Neuron (in vitro differentiated cells): Measurements from ENCODE around the gene MYH9.

Experiments used
- H2AFZ ChIP-seq: one replicate; pipeline ENCODE4 v1.6.1; 2013; ENCODE audit warnings: low read depth, mild to moderate bottlenecking, inconsistent platforms, low read length, moderate library complexity
- H3K27me3 ChIP-seq: one replicate; pipeline ENCODE4 v1.6.1; 2013; ENCODE audit warnings: low read length; ENCODE audit not compliant: insufficient read depth
- H3K36me3 ChIP-seq: one replicate; pipeline ENCODE4 v1.6.1; 2013; ENCODE audit warnings: low read length; ENCODE audit not compliant: insufficient read depth
- H3K4me1 ChIP-seq: one replicate; pipeline ENCODE4 v1.6.1; 2013; ENCODE audit warnings: low read length; ENCODE audit not compliant: insufficient read depth
- H3K4me3 ChIP-seq: 2 replicates; pipeline ENCODE4 v1.5.1; 2013; ENCODE audit warnings: mild to moderate bottlenecking, low read length, moderate library complexity
- H3K9me3 ChIP-seq: one replicate; pipeline ENCODE4 v1.6.1; 2013; ENCODE audit warnings: low read length

The MYH9 gene

GRCh38 chr22:36247955-36248354, 139.8 kb downstream of the MYH9 start:
- Histone ChIP-seq H2AFZ (no peak overlapping the region), H3K36me3 (no peaks in the 10 kb centered on the region), H3K9me3 (peaks cover 2% of the 10 kb centered on the region), H3K4me3 (no peak overlapping the region), H3K27me3 (no peaks in the 10 kb centered on the region), H3K4me1 (peaks cover 2% of the 10 kb centered on the region)

- Histone ChIP-seq H3K36me3 (no peaks in the 10 kb centered on the region), H3K9me3 (peaks cover 2% of the 10 kb centered on the region)
Observed at GRCh38 chr22:36246718-36247117, 141.0 kb downstream of the MYH9 start.

GRCh38 chr22:36245805-36246356, 141.9 kb downstream of the MYH9 start:
- no peaks in the 10 kb centered on the region for H3K36me3 ChIP-seq
- H3K4me3 ChIP-seq = no peak overlapping the region
- H3K27me3 ChIP-seq = no peaks in the 10 kb centered on the region
- no peak overlapping the region for H2AFZ ChIP-seq
- peaks cover 2% of the 10 kb centered on the region for H3K4me1 ChIP-seq
- H3K9me3 ChIP-seq = peaks cover 2% of the 10 kb centered on the region

More at GRCh38 chr22:36246718-36247117, 141.0 kb downstream of the MYH9 start:
- no peak overlapping the region for H2AFZ ChIP-seq
- no peaks in the 10 kb centered on the region for H3K27me3 ChIP-seq
- H3K4me1 ChIP-seq = peaks cover 2% of the 10 kb centered on the region
- H3K4me3 ChIP-seq = no peak overlapping the region

GRCh38 chr22:36244522-36245391, 143.0 kb downstream of the MYH9 start:
- no peaks in the 10 kb centered on the region for H3K36me3 ChIP-seq
- H3K9me3 ChIP-seq = peaks cover 2% of the 10 kb centered on the region
- no peak overlapping the region for H2AFZ ChIP-seq
- H3K4me3 ChIP-seq = no peak overlapping the region
- no peaks in the 10 kb centered on the region for H3K27me3 ChIP-seq
- H3K4me1 ChIP-seq = peaks cover 2% of the 10 kb centered on the region

GRCh38 chr22:36243986-36244385, 143.8 kb downstream of the MYH9 start:
- Histone ChIP-seq H3K27me3 (no peaks in the 10 kb centered on the region), H3K4me3 (no peak overlapping the region), H2AFZ (no peak overlapping the region), H3K4me1 (peaks cover 5% of the 10 kb centered on the region), H3K9me3 (peaks cover 2% of the 10 kb centered on the region), H3K36me3 (no peaks in the 10 kb centered on the region)

GRCh38 chr22:36239401-36240171, 148.2 kb downstream of the MYH9 start, which contains the start of gene APOL2:
Gene APOL2 (minus strand): TSS chr22:36239527. CDS start chr22:36233162, 6,365 bp downstream.
- no peaks in the 10 kb centered on the region for H3K27me3 ChIP-seq
- H3K9me3 ChIP-seq = no peaks in the 10 kb centered on the region
- H3K4me3 ChIP-seq = peak within 1 kb of the TSS; percentile 78
- H2AFZ ChIP-seq = peak within 1 kb of the TSS; percentile 88
- peaks cover 2% of the 10 kb centered on the region for H3K36me3 ChIP-seq
- H3K4me1 ChIP-seq = peaks cover 13% of the 10 kb centered on the region

GRCh38 chr22:36239150-36239400, 148.7 kb downstream of the MYH9 start:
- no peaks in the 10 kb centered on the region for H3K27me3 ChIP-seq
- peak overlapping the region; percentile 88 for H2AFZ ChIP-seq
- H3K36me3 ChIP-seq = peaks cover 2% of the 10 kb centered on the region
- H3K4me1 ChIP-seq = peaks cover 13% of the 10 kb centered on the region
- peak overlapping the region; percentile 78 for H3K4me3 ChIP-seq
- H3K9me3 ChIP-seq = no peaks in the 10 kb centered on the region

- H3K4me1 ChIP-seq = peaks cover 13% of the 10 kb centered on the region
- peak overlapping the region; percentile 78 for H3K4me3 ChIP-seq
Observed at GRCh38 chr22:36238373-36239149, 149.2 kb downstream of the MYH9 start.

GRCh38 chr22:36237462-36238372, 150.1 kb downstream of the MYH9 start:
- Histone ChIP-seq H3K36me3 (peaks cover 2% of the 10 kb centered on the region), H3K4me3 (no peak overlapping the region), H2AFZ (no peak overlapping the region), H3K27me3 (no peaks in the 10 kb centered on the region), H3K4me1 (peaks cover 13% of the 10 kb centered on the region), H3K9me3 (no peaks in the 10 kb centered on the region)

More at GRCh38 chr22:36238373-36239149, 149.2 kb downstream of the MYH9 start:
- Histone ChIP-seq H3K27me3 (no peaks in the 10 kb centered on the region), H2AFZ (peak overlapping the region; percentile 88), H3K36me3 (peaks cover 2% of the 10 kb centered on the region), H3K9me3 (no peaks in the 10 kb centered on the region)

GRCh38 chr22:36236388-36237319, 151.1 kb downstream of the MYH9 start:
- Histone ChIP-seq H3K27me3 (no peaks in the 10 kb centered on the region), H3K36me3 (peaks cover 3% of the 10 kb centered on the region), H3K4me1 (peaks cover 13% of the 10 kb centered on the region), H3K9me3 (no peaks in the 10 kb centered on the region), H3K4me3 (no peak overlapping the region), H2AFZ (no peak overlapping the region)

GRCh38 chr22:36235585-36235984, 152.2 kb downstream of the MYH9 start:
- Histone ChIP-seq H3K36me3 (peaks cover 10% of the 10 kb centered on the region), H2AFZ (no peak overlapping the region), H3K4me1 (peaks cover 13% of the 10 kb centered on the region), H3K4me3 (no peak overlapping the region), H3K27me3 (no peaks in the 10 kb centered on the region), H3K9me3 (no peaks in the 10 kb centered on the region)
